HG03196 (cell line): ENCODE results near the gene PAQR3.

ENCODE experiments used
- ATAC-seq: cut with Tn5 transposase; IDR thresholded peaks from one replicate; pipeline ENCODE4 v1.9.1; 2021; ENCODE audit not compliant: unreplicated experiment

The PAQR3 gene, protein sequence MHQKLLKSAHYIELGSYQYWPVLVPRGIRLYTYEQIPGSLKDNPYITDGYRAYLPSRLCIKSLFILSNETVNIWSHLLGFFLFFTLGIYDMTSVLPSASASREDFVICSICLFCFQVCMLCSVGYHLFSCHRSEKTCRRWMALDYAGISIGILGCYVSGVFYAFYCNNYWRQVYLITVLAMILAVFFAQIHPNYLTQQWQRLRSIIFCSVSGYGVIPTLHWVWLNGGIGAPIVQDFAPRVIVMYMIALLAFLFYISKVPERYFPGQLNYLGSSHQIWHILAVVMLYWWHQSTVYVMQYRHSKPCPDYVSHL

GRCh38 chr4:78938868-78939666 lies at the start of gene PAQR3:
Gene PAQR3 (minus strand): TSS chr4:78939438. CDS start chr4:78939224, 214 bp downstream.
- peak; percentile 98 for ATAC-seq

- no peak for ATAC-seq
These were observed 48.4 kb upstream of the PAQR3 start for GRCh38 chr4:78987683-78988082.

- no peak for ATAC-seq
These were observed 45.4 kb upstream of the PAQR3 start for GRCh38 chr4:78984593-78984992.

- ATAC-seq = no peak
These were observed 36.6 kb upstream of the PAQR3 start for GRCh38 chr4:78975865-78976264.

DNA sequence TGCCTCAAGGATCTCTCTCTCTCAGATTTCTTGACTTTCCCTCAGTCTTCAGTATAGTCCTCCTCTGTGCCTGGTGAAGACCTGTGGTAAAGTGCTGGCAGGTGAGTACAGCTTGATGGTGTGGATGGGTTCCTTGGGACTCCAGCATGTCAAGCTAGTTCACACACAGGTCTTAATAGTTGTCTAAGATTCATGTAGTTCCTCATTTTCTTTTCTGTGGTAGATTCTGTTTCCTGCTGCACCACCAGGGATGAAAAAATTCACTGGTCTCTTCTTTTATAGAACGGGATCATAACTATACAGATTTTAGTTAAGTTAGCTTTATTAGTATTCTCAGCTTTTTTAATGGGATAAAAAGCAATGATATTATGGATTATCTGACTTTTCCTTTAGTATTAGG lies 32.5 kb upstream of the PAQR3 start:
- ATAC-seq = no peak

DNA sequence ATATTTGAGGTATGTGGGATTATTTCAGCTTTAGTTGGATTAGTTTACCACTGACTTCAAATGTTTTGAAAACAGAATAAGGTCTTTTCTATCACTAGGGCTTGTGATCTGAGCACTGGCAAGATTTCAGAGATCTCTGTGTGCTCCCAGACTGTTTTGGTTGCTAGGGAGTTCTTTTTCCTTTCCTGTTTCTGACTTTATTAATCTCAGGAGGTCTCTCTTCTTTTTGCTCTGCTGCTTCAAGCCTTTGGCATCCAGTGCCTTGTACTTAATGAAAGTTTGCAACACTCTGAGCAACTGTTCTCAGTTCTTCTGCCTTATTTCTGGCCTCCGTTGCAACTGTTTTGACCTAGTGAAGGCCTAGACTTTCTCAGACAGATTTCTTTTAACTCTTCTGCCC lies 32.1 kb upstream of the PAQR3 start:
- ATAC-seq = no peak

- ATAC-seq = no peak
These were observed 23.4 kb upstream of the PAQR3 start for GRCh38 chr4:78962597-78963115.

- ATAC-seq = no peak
These were observed 21.7 kb upstream of the PAQR3 start for GRCh38 chr4:78960926-78961325.

DNA sequence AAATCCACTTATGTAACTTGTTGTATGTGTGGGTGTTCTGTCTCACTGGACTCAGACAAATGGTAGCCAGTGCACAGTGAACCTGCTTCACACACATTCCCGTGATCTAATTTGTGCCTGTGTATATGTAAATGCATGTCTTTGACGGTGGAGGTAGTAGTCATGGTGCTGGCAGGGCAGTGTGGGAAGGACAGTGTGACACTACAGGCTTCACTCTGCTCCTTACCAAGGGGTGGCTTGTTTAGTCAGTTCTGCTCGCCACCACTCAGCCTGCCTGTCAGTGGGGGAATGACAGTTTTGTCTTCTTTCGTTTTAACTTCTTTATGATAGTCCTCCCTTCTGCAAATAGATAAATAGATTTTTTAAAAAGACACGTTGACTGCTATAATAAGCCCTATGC lies 17.7 kb upstream of the PAQR3 start:
- no peak for ATAC-seq

DNA sequence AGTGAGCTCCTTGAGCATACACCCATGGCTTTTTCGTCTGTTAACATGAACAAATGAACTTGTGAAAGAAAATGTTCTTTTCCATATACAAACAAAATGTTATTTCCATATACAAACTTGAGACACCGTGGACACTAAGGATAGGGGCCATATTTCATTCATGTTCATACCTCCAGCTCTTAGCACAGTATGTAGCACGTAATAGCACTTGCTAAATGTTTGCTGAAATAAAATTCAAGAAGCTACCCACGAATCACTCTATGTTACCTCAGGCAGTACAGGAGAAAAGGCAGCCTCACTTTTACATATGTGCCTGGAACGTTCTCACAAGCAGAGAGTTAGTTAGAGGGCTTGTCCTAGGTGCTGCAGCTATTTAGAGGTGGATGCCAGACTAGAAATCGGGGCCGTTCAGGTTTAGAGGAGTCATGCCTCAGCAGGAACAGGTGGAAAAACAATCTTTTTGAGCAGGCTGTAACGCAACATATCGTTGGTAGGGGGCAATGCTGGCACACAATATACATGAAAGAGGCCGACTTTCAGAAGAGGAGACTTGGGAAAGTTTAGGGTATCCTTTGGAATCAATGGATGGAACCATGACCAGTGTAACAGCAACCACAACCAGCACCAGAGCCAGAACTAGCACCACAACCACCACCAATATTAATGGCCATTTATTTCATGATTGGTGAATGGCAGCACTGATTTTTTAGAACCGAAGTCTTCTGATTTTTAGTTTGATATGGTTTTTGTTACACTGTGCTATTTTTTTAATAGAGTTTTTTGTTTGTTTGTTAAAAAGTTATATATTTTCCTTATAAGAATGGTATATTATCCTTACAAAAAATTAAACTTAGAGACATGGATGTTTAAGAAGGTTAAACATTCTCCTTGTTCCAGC lies 14.8 kb upstream of the PAQR3 start:
- ATAC-seq = no peak

- no peak for ATAC-seq
These were observed 14.0 kb upstream of the PAQR3 start for GRCh38 chr4:78953231-78953630.

DNA sequence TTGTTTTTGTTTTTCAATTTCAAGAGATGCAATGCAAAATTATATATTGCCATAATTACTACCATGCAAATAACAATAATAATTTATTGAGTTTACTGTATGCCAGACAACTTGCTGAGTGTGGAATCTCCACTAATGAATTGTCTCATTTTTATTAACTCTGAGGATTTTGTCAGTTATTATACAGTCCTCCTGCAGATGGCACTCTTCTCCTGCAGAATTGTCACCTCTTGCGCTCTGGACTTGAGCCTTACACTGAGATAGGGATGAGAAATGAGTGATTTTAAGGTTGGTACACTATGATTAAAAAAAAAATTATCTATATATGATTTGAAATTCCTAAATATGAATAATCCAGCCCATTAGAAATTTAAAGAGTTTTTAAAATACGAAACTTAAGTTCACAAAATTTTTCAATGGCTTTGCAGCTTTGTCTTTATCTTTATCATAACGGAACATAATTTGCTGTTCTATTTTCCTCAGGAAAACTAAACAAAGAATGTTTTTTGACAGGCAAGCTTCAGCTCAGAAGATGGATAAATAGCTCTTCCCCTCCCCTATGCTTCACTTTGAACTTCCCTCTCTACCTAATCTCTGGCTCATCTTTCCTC lies 12.7 kb upstream of the PAQR3 start:
- ATAC-seq = no peak

DNA sequence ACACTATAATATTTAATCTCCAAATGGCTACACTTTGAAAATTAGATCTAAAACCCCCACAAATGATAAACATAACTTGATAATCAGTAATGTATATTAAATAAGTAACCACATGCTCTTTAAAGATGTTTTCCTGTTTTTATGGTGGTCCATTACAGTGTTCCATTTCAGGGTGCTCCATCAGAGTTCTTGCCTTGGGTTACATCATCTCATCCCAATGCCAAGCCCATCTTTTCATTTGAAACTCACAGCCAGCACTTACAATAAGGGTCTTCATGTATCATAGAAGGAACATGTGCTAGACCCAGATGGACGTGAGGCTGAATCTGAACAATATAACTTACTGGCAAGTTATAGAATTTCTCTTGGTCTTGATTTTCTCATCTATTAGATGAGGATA lies 10.5 kb upstream of the PAQR3 start:
- no peak for ATAC-seq

- ATAC-seq = no peak
These were observed 6.5 kb upstream of the PAQR3 start for GRCh38 chr4:78945651-78946179.

DNA sequence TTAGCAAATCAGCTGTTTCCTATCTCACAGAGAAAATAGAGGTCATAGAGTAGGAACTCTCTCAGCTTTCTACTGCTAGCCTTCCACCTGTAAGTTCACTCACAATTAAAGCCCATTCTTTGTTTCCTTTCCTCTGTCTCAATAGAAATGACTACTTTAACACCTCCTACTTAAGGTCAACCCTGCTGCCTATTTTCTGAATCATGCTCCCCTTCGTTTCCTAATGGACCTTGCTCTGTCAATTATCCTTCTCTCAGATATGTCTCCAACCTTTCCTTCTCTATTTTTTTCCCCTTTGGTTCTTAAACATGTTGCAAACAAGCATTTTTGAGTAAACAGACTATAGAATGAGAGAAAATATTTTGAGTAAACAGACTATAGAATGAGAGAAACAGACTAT lies 5.1 kb upstream of the PAQR3 start:
- no peak for ATAC-seq

- ATAC-seq = no peak
These were observed 1.5 kb upstream of the PAQR3 start for GRCh38 chr4:78940752-78941151.

DNA sequence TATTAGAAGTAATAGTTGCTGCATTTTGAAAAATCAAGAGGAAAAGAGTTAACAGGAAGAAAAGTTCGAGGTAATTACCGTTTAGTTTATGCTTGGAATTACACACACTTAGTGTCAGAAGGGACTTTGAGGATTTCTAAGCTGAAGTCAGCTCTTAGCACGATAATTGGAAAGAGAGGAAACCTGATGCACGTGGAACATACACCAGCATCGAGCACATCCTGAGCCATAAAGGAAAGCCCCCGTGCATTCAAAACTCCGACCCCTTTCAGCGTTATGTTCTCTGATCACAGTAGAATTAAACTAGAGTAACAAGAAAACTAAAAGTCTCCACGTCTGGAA lies 400 bp upstream of the PAQR3 start:
- peak; percentile 15 for ATAC-seq

- no peak for ATAC-seq
These were observed 767 bp downstream of the PAQR3 start for GRCh38 chr4:78938474-78938867.

DNA sequence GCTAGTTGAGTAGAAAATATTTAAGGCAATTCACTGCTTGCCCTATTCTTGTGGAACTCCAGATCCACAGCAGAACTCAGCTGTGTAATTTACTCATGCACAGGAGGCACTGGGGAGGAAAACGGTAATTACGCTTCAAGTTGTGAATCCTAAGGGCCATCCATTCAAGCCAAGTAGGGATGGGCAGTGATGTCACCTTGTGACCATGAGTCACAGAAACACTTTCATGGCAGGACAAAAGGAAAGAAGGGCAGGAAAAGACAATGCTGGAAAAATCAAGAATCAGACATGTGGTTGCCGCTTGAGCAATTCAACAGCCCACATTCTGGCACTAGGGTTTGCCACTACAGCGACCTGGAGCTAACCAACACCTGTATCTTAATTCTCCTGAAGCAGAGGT lies 1.4 kb downstream of the PAQR3 start:
- ATAC-seq = no peak

DNA sequence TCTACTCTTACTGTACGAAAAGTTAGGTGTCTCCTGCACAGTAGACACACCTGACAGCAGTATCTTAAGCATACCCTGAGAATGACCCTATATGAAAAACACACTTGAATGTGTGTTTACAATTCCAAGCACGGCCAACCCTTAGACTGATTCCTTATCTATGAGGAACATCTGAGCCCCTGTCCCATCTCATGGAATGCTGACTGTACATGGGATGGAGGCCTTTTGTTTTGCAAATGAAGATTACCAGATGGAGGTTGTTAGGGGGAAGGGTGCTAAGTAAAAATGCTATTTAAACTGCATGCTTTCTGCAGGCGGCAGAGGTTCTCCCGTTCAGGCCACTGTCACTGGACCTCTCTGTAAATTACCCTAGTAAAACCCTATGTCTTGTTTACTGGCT lies 2.2 kb downstream of the PAQR3 start:
- ATAC-seq = no peak
